ENCODE results near the gene LIM2.

DNA sequence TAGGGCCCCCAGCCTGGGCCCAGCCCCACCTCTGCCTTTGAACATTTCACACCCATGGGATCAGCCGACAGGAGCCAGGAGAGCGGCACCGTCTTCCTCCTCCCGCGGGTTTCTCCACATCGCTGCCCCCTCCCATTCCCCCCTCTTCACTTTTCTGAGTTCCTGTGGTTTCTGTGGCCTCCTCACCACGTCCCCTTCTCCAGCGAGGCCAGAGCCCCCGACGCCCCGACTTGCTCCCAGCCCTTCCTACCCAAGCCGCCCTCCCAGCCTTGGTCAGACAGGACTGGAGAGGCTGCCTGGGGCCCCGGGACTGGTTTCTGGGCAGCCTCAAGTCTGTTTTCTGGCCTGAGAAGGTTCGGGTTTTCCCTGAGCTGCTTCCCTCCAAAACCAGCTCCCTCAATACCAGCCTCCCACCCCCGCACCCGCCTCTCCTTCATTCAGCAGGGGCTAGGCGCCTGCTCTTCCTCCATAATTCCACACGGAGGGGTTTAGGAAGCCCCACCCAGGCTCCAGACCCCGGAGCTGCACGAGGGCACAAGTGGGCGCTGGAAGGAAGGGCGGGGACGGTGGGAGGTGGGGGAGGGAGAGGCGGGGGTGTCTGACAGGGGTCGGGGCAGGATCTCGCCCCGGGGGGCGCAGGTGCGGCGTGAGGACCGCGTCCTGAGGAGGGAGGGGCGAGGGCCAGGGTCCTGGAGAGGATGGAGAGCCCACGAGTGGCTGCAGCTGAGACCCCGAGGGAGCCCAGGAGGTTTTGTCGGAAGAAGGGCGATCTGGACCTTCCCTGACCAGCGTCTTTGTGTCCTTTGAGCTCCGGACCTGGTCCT, 33.7 kb upstream of the LIM2 start:
- TF ChIP-seq, protein P1, sequence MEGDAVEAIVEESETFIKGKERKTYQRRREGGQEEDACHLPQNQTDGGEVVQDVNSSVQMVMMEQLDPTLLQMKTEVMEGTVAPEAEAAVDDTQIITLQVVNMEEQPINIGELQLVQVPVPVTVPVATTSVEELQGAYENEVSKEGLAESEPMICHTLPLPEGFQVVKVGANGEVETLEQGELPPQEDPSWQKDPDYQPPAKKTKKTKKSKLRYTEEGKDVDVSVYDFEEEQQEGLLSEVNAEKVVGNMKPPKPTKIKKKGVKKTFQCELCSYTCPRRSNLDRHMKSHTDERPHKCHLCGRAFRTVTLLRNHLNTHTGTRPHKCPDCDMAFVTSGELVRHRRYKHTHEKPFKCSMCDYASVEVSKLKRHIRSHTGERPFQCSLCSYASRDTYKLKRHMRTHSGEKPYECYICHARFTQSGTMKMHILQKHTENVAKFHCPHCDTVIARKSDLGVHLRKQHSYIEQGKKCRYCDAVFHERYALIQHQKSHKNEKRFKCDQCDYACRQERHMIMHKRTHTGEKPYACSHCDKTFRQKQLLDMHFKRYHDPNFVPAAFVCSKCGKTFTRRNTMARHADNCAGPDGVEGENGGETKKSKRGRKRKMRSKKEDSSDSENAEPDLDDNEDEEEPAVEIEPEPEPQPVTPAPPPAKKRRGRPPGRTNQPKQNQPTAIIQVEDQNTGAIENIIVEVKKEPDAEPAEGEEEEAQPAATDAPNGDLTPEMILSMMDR (conservative IDR thresholded peaks at IDR 0.05 in 1 of 2, IDR thresholded peaks at IDR 0.05 in 1 of 2; ENCODE audit: extremely low read depth in 1 of 2, insufficient read depth in 1 of 2, low read depth in 1 of 2, low read length in 2 of 2): no peak
- TF ChIP-seq EZH2 (IDR thresholded peaks at IDR 0.05; ENCODE audit: borderline replicate concordance, low read length): no peak

Measured in mammary epithelial cell (primary cell).